IMR-90 (cell line): Measurements from ENCODE around the gene HYCC2. TPM values are rescaled to one million over a fixed set of nuclear protein-coding genes. Genes with fewer than 3 reads are reported as not detected.
A peak's percentile ranks its signal among the peaks of the same experiment; 100 is the strongest.

Experiments
- ATAC-seq: fragments of 200-7000 bp; cut with Tn5 transposase; 2 replicates; pipeline ENCODE4 v1.9.1; 2020; ENCODE audit warnings: low read depth, mild to moderate bottlenecking, moderate library complexity
- BruUV-seq: library from RNA; stranded (reverse); fragments of 400-500 nt; replicated peaks from 2 replicates; lab custom pipeline; 2021; lab: Mats Ljungman, UMichigan
- CTCF ChIA-PET: fragments of 300-600 bp; formaldehyde crosslinking; extraction: SDS; loops from one replicate; lab custom pipeline; 2021; ENCODE audit warnings: antibody characterized with exemption; lab: Yijun Ruan, JAX
- POLR2A ChIA-PET: fragments of 300-600 bp; sonication (Branson Sonifier 250); formaldehyde crosslinking; loops from one replicate; lab custom pipeline; 2022; ENCODE audit warnings: antibody characterized with exemption; ENCODE audit not compliant: unreplicated experiment; lab: Charles Lee
- DNase-seq: peaks from one replicate; pipeline ENCODE4 v3.0.0; 2013
- H2AFZ ChIP-seq: replicated peaks from 2 replicates; pipeline ENCODE3; 2013; ENCODE audit warnings: low read length, mild to moderate bottlenecking; ENCODE audit not compliant: poor library complexity
- H2AK5ac ChIP-seq: 2 replicates; pipeline ENCODE4 v1.6.1; 2013; ENCODE audit warnings: low read depth, low read length, inconsistent platforms
- H2AK9ac ChIP-seq: replicated peaks from 2 replicates; pipeline ENCODE3; 2013; ENCODE audit warnings: mild to moderate bottlenecking, low read depth, low read length, moderate library complexity; ENCODE audit not compliant: poor library complexity
- H2BK120ac ChIP-seq: 2 replicates; pipeline ENCODE4 v1.6.1; 2013; ENCODE audit warnings: low read depth, low read length, inconsistent platforms
- H2BK15ac ChIP-seq: 3 replicates; pipeline ENCODE4 v1.6.1; 2013; ENCODE audit warnings: low read depth, low read length, inconsistent platforms
- H2BK20ac ChIP-seq: 2 replicates; pipeline ENCODE4 v1.6.1; 2013; ENCODE audit warnings: low read depth, mild to moderate bottlenecking, inconsistent platforms, low read length, moderate library complexity
- H2BK5ac ChIP-seq: 2 replicates; pipeline ENCODE4 v1.6.1; 2013; ENCODE audit warnings: mild to moderate bottlenecking, low read depth, low read length, inconsistent platforms; ENCODE audit not compliant: poor library complexity, severe bottlenecking
- H3K14ac ChIP-seq: replicated peaks from 2 replicates; pipeline ENCODE4 v1.6.1; 2013; ENCODE audit warnings: low read depth, low read length, inconsistent platforms
- H3K18ac ChIP-seq: 2 replicates; pipeline ENCODE4 v1.6.1; 2013; ENCODE audit warnings: low read depth, low read length, control low read depth
- H3K23ac ChIP-seq: 2 replicates; pipeline ENCODE4 v1.6.1; 2013; ENCODE audit warnings: low read depth, low read length, inconsistent platforms
- H3K27ac ChIP-seq: 2 replicates; pipeline ENCODE4 v1.5.1; 2013; ENCODE audit warnings: mild to moderate bottlenecking, control low read depth, low read length; ENCODE audit not compliant: insufficient read depth
- H3K27me3 ChIP-seq: 2 replicates; pipeline ENCODE4 v1.6.1; 2013; ENCODE audit warnings: low read length; ENCODE audit not compliant: control insufficient read depth, insufficient read depth
- H3K36me3 ChIP-seq: 2 replicates; pipeline ENCODE4 v1.6.1; 2013; ENCODE audit warnings: low read length, mixed read lengths; ENCODE audit not compliant: control insufficient read depth, insufficient read depth
- H3K4ac ChIP-seq: 2 replicates; pipeline ENCODE4 v1.6.1; 2013; ENCODE audit warnings: low read depth, low read length, inconsistent platforms
- H3K4me1 ChIP-seq: 2 replicates; pipeline ENCODE4 v1.6.1; 2013; ENCODE audit warnings: low read length, mixed read lengths; ENCODE audit not compliant: control insufficient read depth, insufficient read depth
- H3K4me2 ChIP-seq: 2 replicates; pipeline ENCODE4 v1.6.1; 2013; ENCODE audit warnings: low read depth, mild to moderate bottlenecking, control low read depth, low read length, moderate library complexity
- H3K4me3 ChIP-seq: 2 replicates; pipeline ENCODE4 v1.5.1; 2013; ENCODE audit warnings: low read depth, mild to moderate bottlenecking, control low read depth, low read length, moderate library complexity; ENCODE audit not compliant: insufficient read depth
- H3K56ac ChIP-seq: 2 replicates; pipeline ENCODE4 v1.6.1; 2013; ENCODE audit warnings: low read length, inconsistent platforms; ENCODE audit not compliant: insufficient read depth; ENCODE audit errors: extremely low read depth
- H3K79me1 ChIP-seq, 2 experiments: 2 replicates each; pipeline ENCODE4 v1.6.1; 2013; ENCODE audit warnings: low read length in 2 of 2, inconsistent platforms in 1 of 2, low read depth in 1 of 2
- H3K9ac ChIP-seq: 2 replicates; pipeline ENCODE4 v1.6.1; 2013; ENCODE audit warnings: low read depth, low read length, control low read depth
- H3K9me1 ChIP-seq: 2 replicates; pipeline ENCODE4 v1.6.1; 2013; ENCODE audit warnings: low read length, inconsistent platforms; ENCODE audit not compliant: insufficient read depth
- H3K9me3 ChIP-seq: 2 replicates; pipeline ENCODE4 v1.6.1; 2013; ENCODE audit warnings: low read length; ENCODE audit not compliant: control insufficient read depth, insufficient read depth
- H4K20me1 ChIP-seq: 2 replicates; pipeline ENCODE4 v1.6.1; 2013; ENCODE audit warnings: low read length, inconsistent platforms; ENCODE audit not compliant: insufficient read depth
- H4K5ac ChIP-seq: 2 replicates; pipeline ENCODE4 v1.6.1; 2013; ENCODE audit warnings: mild to moderate bottlenecking, low read depth, low read length, control low read depth
- H4K8ac ChIP-seq, 2 experiments: 2 replicates each; pipeline ENCODE4 v1.6.1; 2013; ENCODE audit warnings: low read depth in 2 of 2, low read length in 2 of 2, control low read depth in 1 of 2, inconsistent platforms in 1 of 2
- H4K91ac ChIP-seq: 2 replicates; pipeline ENCODE4 v1.6.1; 2013; ENCODE audit warnings: low read depth, low read length, inconsistent platforms; ENCODE audit not compliant: insufficient read depth
- CEBPB ChIP-seq: IDR thresholded peaks from 2 replicates; pipeline ENCODE4 v1.6.1; 2012; ENCODE audit warnings: low read depth, low read length, improper control_type of control experiment
- FOS ChIP-seq: fragments of 150-350 bp; IDR thresholded peaks from 2 replicates; pipeline ENCODE4 v1.6.1; 2016; ENCODE audit warnings: low read depth, low read length
- MAFK ChIP-seq: IDR thresholded peaks from 2 replicates; pipeline ENCODE4 v1.6.1; 2012; ENCODE audit warnings: low read depth, low read length, improper control_type of control experiment
- MAZ ChIP-seq: IDR thresholded peaks from 2 replicates; pipeline ENCODE4 v1.6.1; 2012; ENCODE audit warnings: low read depth, mild to moderate bottlenecking, low read length, improper control_type of control experiment, moderate library complexity, borderline replicate concordance
- MXI1 ChIP-seq: IDR thresholded peaks from 2 replicates; pipeline ENCODE4 v1.6.1; 2012; ENCODE audit warnings: low read depth, mild to moderate bottlenecking, low read length, moderate library complexity, borderline replicate concordance
- NFE2L2 ChIP-seq: fragments of 150-350 bp; IDR thresholded peaks from 2 replicates; pipeline ENCODE4 v1.6.1; 2016; ENCODE audit warnings: low read depth, mild to moderate bottlenecking, low read length
- POLR2A ChIP-seq: IDR thresholded peaks from 2 replicates; pipeline ENCODE4 v1.6.1; 2012; ENCODE audit warnings: mild to moderate bottlenecking, low read depth, low read length
- RAD21 ChIP-seq: IDR thresholded peaks from 2 replicates; pipeline ENCODE4 v1.6.1; 2012; ENCODE audit warnings: low read length, improper control_type of control experiment
- RCOR1 ChIP-seq: IDR thresholded peaks from 2 replicates; pipeline ENCODE4 v1.6.1; 2012; ENCODE audit warnings: mild to moderate bottlenecking, low read length, improper control_type of control experiment; ENCODE audit not compliant: insufficient replicate concordance
- SMC3 ChIP-seq: fragments of 150-350 bp; IDR thresholded peaks from 2 replicates; pipeline ENCODE4 v1.6.1; 2016; ENCODE audit warnings: low read depth, mild to moderate bottlenecking, antibody characterized with exemption, low read length, moderate library complexity
- WGBS, 2 experiments: methylation state at CpG; one replicate each; pipeline versions ENCODE4 v1.1.5 to v1.1.7; 2013; ENCODE audit warnings: missing lambda C conversion rate in 2 of 2; ENCODE audit not compliant: insufficient read length in 1 of 2; ENCODE audit errors: extremely low coverage in 2 of 2; 5-methylcytosine and 5-hydroxymethylcytosine counted together
- dilution Hi-C: fragments of 300-500 bp; cut with HindIII; formaldehyde crosslinking; loops from one replicate; pipeline ENCODE4 v1.14.3; 2018; ENCODE audit warnings: low sequenced_read_pairs; ENCODE audit not compliant: unreplicated experiment
- in situ Hi-C: fragments of 300-500 bp; cut with MboI; formaldehyde crosslinking; loops from 3 replicates; pipeline ENCODE4 v1.14.3; 2019; ENCODE audit warnings: low sequenced_read_pairs, inconsistent platforms, mixed read lengths
- intact Hi-C: fragments of 100-400 bp; cut with micrococcal nuclease; formaldehyde crosslinking; loops from 2 replicates; pipeline ENCODE4 v1.10.0; 2022
- polyA plus RNA-seq, 3 experiments: library from polyadenylated mRNA; depleted of rRNA; stranded (reverse); fragments of >200 nt; gene quantifications; 2 replicates each; pipeline ENCODE4 v1.2.3, GENCODE V29; 2012; ENCODE audit warnings: low replicate concordance in 1 of 3
- total RNA-seq: library from RNA; depleted of rRNA; stranded (reverse); fragments of >200 nt; gene quantifications from 2 replicates; pipeline ENCODE4 v1.2.3, GENCODE V29; 2012
- TF ChIP-seq, protein P1 (sequence below): conservative IDR thresholded peaks from 2 replicates; pipeline ENCODE4 v1.5.1; 2012; ENCODE audit warnings: mild to moderate bottlenecking, low read depth, low read length, improper control_type of control experiment
- TF ChIP-seq, protein P2 (sequence below): fragments of 150-350 bp; IDR thresholded peaks from 2 replicates; pipeline ENCODE4 v1.6.1; 2017; ENCODE audit warnings: mild to moderate bottlenecking, antibody characterized with exemption, low read length, low read depth

HYCC2 gene
- total and polyA plus RNA-seq, 2 of the 4 experiments (the other 2 are of a cell fraction) = 2.2 to 9.1 TPM

DNA sequence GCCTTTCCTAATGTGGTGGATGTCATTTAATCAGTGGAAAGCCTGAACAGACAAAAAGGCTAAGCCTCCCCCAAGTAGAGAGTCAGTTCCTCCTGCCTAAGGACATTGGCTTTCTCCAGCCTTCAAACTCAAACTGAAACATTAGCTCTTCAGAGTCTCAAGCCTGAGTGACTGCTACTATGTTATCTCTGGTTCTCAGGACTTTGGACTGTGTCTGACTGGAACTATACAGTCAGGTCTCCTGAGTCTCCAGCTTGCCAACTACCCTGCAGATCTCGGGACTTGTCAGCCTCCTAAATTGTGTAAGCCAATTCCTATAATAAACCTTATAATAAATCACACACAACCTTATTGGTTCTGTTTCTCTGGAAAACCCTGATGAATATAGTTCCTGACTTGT lies 12.6 kb downstream of the HYCC2 start:
- Histone ChIP-seq H4K20me1 (peaks cover 9% of the 10 kb centered on the region; the same call in 1 of the 2 replicates), H3K9me1 (peaks cover 4% of the 10 kb centered on the region), H3K56ac (no peak overlapping the region), H3K4ac (no peak overlapping the region), H3K23ac (0 out of 2 replicates have a peak overlapping the region, but pooled peaks have one; percentile 31), H3K9ac (no peak overlapping the region), H2BK5ac (no peak overlapping the region), H2AFZ (no peak overlapping the region), H3K27ac (no peak overlapping the region), H3K79me1 (peaks cover 27 to 65% of the 10 kb centered on the region in 2 experiments), H4K91ac (no peak overlapping the region), H4K8ac (no peak overlapping the region), H3K9me3 (no peaks in the 10 kb centered on the region), H4K5ac (no peak overlapping the region), H3K4me2 (no peak overlapping the region), H3K36me3 (0 out of 2 replicates have a peak, but pooled peaks cover 1% of the 10 kb centered on the region), H2BK20ac (no peak overlapping the region), H2AK5ac (no peak overlapping the region), H3K27me3 (no peaks in the 10 kb centered on the region), H3K18ac (no peak overlapping the region), H3K4me3 (no peak overlapping the region), H3K14ac (no peak overlapping the region), H2BK120ac (no peak overlapping the region), H2BK15ac (no peak overlapping the region), H2AK9ac (no peak overlapping the region), H3K4me1 (peaks cover 2% of the 10 kb centered on the region)
- DNase-seq (no peak), ATAC-seq (no peak)
- ChIA-PET CTCF (interaction anchor here (0.5 to 0.7 kb wide), 3 partner anchors 11 to 59 kb away, joined by 3 to 5 read pairs (median 5); no protein-coding TSS in a partner anchor), POLR2A (no interaction called here)
- dilution Hi-C loops (no loop called here), intact Hi-C loops (no loop called here), in situ Hi-C loops (no loop called here)
- no TSS peak for BruUV-seq
- TF ChIP-seq SMC3 (no peak), MAZ (no peak), NFE2L2 (no peak), FOS (no peak), POLR2A (no peak), RAD21 (no peak), MXI1 (no peak), MAFK (no peak), CEBPB (no peak), RCOR1 (no peak)
- TF ChIP-seq, protein P1, sequence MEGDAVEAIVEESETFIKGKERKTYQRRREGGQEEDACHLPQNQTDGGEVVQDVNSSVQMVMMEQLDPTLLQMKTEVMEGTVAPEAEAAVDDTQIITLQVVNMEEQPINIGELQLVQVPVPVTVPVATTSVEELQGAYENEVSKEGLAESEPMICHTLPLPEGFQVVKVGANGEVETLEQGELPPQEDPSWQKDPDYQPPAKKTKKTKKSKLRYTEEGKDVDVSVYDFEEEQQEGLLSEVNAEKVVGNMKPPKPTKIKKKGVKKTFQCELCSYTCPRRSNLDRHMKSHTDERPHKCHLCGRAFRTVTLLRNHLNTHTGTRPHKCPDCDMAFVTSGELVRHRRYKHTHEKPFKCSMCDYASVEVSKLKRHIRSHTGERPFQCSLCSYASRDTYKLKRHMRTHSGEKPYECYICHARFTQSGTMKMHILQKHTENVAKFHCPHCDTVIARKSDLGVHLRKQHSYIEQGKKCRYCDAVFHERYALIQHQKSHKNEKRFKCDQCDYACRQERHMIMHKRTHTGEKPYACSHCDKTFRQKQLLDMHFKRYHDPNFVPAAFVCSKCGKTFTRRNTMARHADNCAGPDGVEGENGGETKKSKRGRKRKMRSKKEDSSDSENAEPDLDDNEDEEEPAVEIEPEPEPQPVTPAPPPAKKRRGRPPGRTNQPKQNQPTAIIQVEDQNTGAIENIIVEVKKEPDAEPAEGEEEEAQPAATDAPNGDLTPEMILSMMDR = no peak
- TF ChIP-seq, protein P2, sequence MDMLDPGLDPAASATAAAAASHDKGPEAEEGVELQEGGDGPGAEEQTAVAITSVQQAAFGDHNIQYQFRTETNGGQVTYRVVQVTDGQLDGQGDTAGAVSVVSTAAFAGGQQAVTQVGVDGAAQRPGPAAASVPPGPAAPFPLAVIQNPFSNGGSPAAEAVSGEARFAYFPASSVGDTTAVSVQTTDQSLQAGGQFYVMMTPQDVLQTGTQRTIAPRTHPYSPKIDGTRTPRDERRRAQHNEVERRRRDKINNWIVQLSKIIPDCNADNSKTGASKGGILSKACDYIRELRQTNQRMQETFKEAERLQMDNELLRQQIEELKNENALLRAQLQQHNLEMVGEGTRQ = no peak
- WGBS, 2 experiments = no CpG with 5 or more reads among the region's 1 CpG
